Measurements from ENCODE around the gene NR3C2.

The NR3C2 gene

DNA sequence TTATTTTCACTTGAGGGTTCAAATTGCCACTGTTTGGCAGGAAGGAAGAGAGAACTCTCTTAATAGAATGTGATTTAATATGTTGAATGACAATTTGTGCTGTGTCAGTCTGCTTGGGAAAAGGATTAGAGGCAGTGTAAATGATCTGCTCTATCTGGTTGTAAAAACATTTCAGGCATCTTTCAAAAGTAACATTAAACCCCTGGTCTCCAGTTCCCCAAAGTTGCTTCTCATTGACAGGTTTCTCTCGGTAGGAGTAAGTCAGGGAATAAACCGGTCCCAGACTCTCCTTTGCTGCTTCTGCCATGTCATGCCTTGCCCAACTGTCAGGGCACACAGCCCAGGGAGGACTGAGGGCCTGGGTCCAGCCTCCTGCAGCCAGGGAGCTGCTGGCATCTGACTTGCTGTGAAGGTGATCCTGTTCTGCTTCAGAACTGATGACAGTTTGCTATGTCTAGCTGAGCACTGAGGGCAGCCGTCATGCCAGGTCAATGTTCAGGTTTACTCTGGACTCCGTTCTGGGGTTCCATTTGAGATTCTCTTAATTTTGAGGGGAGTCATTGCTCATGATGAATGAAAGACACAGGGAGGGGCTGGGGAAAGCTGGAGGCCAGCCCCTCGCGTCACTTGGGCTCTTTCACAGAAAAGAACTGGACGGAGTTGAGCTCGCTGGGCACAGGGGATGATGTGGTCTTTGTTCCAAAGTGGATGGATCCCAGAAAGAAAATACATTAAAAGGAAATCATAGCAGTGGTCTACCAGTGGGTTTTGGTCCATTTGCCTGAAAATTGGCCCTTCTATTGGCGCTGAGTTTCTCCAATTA, 397.9 kb downstream of the NR3C2 start:
- DNase-seq (ENCODE audit: low spot score): no peak
- no peak for TF ChIP-seq CTCF (IDR thresholded peaks at IDR 0.05; ENCODE audit: extremely low read depth, insufficient read depth, missing control alignments)
- in situ Hi-C loops (cut with MboI; ENCODE audit: low pct_unique_long_range_greater_than_20kb, low sequenced_read_pairs, unreplicated experiment): no loop called here

DNA sequence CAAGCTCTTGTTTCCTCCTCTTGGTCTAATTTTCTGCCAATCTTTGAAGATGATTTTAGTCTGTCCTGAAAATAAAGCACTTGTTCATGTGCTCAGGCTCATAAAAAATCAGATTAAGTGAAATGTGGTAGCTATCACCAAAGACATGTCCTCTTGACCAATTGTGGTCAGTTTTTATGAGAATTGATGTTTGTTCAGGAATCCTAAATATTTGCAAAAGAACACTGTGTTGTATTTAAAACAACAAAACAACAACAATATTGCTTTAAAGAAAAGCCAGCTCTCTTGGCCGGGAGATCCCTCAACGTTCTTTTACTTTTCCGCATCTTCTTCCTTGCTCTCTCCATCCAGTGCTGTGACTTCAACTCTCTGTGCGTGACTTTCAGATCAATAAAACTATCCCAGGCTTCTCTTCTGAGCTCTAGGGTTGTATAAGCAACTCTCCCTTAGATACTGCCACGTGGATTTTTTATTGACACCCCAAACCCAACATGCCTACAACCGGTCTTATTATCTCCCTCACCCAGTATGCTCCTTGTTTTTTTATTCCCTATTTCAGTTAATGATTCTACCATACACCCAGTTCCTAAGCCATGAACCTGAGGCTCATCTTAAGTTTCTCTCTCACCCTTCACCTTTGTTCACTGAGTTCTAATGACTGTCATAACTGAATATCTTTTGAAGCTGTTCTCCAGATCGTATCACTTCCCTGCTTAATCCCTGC, 400.4 kb downstream of the NR3C2 start:
- no peak for DNase-seq (ENCODE audit: low spot score)
- in situ Hi-C loops (cut with MboI; ENCODE audit: low pct_unique_long_range_greater_than_20kb, low sequenced_read_pairs, unreplicated experiment): no loop called here
- no peak for TF ChIP-seq CTCF (IDR thresholded peaks at IDR 0.05; ENCODE audit: extremely low read depth, insufficient read depth, missing control alignments)

DNA sequence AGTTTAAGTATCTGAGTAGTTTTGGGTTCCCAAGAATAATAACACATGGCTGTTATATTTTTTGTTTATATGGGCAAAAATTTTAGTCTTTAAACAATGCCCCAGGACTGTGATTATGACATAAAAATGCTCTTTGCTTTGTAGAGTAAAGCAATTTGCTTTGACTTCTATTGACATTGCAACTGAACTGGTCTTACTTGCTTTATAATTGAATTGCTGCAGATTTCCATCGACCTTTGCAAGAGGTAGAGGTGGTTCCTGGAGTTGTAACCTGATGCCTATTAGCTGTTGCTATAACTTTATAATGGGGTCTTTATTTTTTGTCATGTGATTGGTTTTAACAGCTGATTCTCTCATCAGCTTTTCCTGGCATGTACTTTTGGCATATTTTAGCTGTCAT, 407.4 kb downstream of the NR3C2 start:
- no peak for DNase-seq (ENCODE audit: low spot score)
- TF ChIP-seq CTCF (IDR thresholded peaks at IDR 0.05; ENCODE audit: extremely low read depth, insufficient read depth, missing control alignments): no peak
- in situ Hi-C loops (cut with MboI; ENCODE audit: low pct_unique_long_range_greater_than_20kb, low sequenced_read_pairs, unreplicated experiment): no loop called here

- no peak for DNase-seq (ENCODE audit: low spot score)
- in situ Hi-C loops (cut with MboI; ENCODE audit: low pct_unique_long_range_greater_than_20kb, low sequenced_read_pairs, unreplicated experiment): no loop called here
- no peak for TF ChIP-seq CTCF (IDR thresholded peaks at IDR 0.05; ENCODE audit: extremely low read depth, insufficient read depth, missing control alignments)
Measured at GRCh38 chr4:148030193-148030873, 411.9 kb downstream of the NR3C2 start.

DNA sequence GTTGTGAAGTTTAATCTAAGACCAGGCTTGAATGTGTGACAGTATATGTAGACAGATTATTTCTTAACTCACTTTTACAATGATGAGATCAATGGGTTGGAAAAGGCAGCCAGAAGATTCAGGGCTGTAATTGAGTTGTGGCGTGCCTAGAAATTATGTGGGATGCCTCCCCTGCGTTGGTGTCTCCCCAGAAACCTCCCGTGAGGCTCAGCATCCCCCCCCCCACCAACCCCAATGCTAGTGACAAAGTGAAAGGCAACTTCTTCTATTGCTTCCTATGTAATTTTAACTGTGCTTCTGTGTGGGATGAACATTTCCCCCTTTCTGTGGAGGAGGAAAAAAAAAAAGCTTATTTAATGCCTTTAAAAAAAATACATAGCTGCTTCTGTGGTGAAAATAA, 412.4 kb downstream of the NR3C2 start:
- no peak for DNase-seq (ENCODE audit: low spot score)
- no peak for TF ChIP-seq CTCF (IDR thresholded peaks at IDR 0.05; ENCODE audit: extremely low read depth, insufficient read depth, missing control alignments)
- in situ Hi-C loops (cut with MboI; ENCODE audit: low pct_unique_long_range_greater_than_20kb, low sequenced_read_pairs, unreplicated experiment): no loop called here
